Stimulated activated naive CD8-positive, alpha-beta T cell treated with anti-CD3 and anti-CD28 coated beads, Interleukin-15, amount 100 ng/mL, for 72 hours (primary cell): ENCODE measurements around the gene ZNF746.
"Not testable (repeated sequence)": the region's sequence is repeated elsewhere in the genome, so short reads cannot be mapped to it uniquely, and the experiment has no call there.

Experiments
- ATAC-seq: fragments of 150-1000 bp; cut with Tn5 transposase; 2 replicates; pipeline ENCODE4 v1.10.0; 2021; ENCODE audit warnings: mild to moderate bottlenecking, moderate library complexity
- DNase-seq, 2 donors: peaks; one replicate each; pipeline ENCODE4 v3.0.0; 2021 to 2022
- H3K27ac Mint-ChIP-seq, 2 donors: one replicate each; pipeline ENCODE4 v1.8.0; 2022; ENCODE audit warnings: mild to moderate bottlenecking in 2 of 2, mixed read lengths in 2 of 2, moderate library complexity in 2 of 2
- H3K27me3 Mint-ChIP-seq: one replicate; pipeline ENCODE4 v1.8.0; 2022; ENCODE audit warnings: mixed read lengths
- H3K4me1 Mint-ChIP-seq: one replicate; pipeline ENCODE4 v1.8.0; 2022; ENCODE audit warnings: mild to moderate bottlenecking, mixed read lengths
- H3K4me3 Mint-ChIP-seq, 2 donors: one replicate each; pipeline ENCODE4 v1.8.0; 2022; ENCODE audit warnings: mild to moderate bottlenecking in 2 of 2, mixed read lengths in 2 of 2, moderate library complexity in 1 of 2
- H3K9me3 Mint-ChIP-seq, 2 donors: one replicate each; pipeline ENCODE4 v1.8.0; 2022; ENCODE audit warnings: mixed read lengths in 2 of 2

The ZNF746 gene

DNA sequence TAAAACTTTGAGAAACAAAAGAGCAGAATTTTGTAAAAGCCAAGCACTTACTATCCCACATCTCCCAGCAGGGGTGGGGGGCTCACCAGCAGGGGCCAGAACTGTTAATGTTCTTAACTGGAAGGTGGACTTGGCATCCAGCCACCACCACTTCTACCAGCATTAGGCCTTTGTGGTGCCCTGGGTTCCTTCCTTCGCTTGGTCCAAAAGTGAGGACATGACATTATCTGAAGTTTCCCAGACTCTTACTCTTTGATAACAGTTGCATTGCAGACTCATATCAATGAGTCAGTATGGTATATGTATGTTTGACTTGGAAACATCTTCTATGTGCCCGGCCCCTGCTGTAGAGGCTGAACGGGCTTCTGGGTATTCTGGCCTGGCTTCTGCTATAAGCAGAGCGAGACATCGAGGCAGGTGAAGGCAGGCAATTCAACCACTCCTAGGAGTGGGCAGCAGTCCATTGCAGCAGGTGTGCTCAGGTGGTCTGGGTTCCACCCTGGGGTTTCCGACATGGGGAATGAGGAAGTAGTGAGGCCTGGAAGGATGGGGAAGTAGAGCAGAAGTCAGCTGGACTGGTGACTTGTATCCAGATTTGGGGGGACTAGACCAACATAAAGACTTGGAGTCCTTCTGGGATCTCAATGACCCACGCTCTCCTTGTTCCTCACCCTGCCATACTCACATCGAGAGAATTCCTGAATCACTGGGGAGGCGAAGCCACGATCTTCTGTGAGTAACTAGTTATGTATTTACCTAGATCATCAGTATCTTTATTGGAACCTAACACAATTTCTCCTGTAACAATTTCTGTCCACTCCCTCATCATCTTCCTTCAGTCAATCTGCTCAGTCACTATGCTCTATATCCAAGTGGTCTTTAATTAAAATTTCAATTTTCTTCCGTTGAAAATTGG, 40.8 kb downstream of the ZNF746 start:
- H3K4me1 Mint-ChIP-seq: peaks cover 21% of the 10 kb centered on the region
- DNase-seq (no peak), ATAC-seq (no peak)
- H3K9me3 Mint-ChIP-seq: no peaks in the 10 kb centered on the region
- no peak overlapping the region for H3K4me3 Mint-ChIP-seq
- H3K27me3 Mint-ChIP-seq: no peaks in the 10 kb centered on the region
- no peak overlapping the region for H3K27ac Mint-ChIP-seq

DNA sequence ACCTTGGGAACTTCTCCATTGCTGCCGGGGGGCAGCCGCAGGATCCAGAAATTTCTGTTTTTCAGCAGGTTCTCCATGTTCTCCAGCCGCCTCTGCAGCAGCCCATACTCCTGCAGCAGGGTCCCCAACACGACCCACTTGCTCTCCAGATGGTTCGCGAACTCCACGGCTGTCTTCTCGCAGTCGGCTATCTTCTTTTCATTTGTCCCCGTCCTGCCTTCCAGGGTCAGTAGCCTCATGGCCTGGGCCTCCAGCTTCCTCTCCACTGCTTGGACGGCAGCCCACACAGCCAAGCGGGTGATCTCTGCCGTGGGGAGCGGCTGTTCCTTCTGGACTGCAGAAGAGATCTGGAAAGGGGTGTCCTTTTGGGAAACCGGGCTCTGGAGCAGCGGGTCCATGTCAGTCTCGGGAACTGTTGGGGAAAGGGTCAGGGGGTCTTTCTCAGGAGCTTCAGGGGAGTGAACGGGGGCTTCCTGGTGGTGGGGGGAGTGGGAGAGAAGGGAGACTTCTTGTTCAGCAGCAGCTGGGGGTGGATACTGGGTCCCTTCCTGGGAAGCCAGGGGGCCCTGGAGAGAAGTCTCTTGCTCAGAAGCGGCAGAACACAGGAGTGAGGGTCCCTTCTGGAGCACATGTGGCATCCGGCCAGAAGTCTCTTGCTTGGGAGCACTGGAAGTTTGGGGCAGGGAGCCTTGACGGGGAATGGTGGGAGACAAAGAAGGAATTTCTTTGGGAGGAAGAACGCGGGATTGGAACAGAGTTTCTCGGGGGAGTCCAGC, 42.2 kb downstream of the ZNF746 start:
- DNase-seq (no peak), ATAC-seq (no peak)
- Mint-ChIP-seq H3K4me1 (peaks cover 13% of the 10 kb centered on the region), H3K27ac (no peak overlapping the region), H3K9me3 (no peaks in the 10 kb centered on the region), H3K4me3 (no peak overlapping the region), H3K27me3 (no peaks in the 10 kb centered on the region)

DNA sequence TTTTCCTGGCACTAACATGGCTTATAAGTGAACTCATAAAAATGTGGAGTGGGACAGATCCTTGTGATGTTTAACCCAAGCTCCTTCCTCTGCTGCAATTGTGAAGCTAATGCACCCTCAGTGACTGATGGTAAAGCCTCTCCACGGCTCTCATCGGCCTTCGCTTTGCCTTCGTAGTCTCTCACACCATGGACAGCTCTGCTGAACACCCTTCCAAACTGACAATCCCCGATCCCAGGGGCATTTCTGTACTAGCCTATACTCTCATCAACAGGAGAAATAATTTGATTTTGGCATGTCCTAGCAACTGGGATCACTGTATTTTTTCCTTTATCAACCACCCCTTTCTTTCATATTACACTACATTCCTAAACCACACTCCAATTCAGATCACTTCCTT, 42.9 kb downstream of the ZNF746 start:
- H3K4me3 Mint-ChIP-seq: no peak overlapping the region
- no peak overlapping the region for H3K27ac Mint-ChIP-seq
- DNase-seq (no peak), ATAC-seq (no peak)
- no peaks in the 10 kb centered on the region for H3K27me3 Mint-ChIP-seq
- no peaks in the 10 kb centered on the region for H3K9me3 Mint-ChIP-seq
- peaks cover 13% of the 10 kb centered on the region for H3K4me1 Mint-ChIP-seq

DNA sequence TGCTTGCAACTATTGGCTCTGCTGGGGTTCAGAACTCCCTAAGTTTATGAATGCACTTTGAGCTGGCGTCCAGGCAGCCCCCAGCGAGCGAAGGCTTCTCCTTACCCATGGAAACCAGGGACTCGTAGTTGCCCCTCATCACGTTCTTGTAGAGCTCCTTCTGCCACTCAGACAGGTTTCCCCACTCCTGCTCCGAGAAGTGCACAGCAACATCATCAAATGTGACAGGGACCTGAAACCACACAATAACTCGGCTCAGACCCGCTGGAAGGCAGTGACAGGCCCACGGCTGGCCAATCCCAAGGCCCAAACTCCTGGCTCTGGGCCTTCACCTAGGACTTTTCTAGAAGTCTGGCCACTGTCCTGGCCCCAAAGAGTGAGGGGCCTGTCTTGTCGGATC, 43.6 kb downstream of the ZNF746 start:
- no peaks in the 10 kb centered on the region for H3K27me3 Mint-ChIP-seq
- H3K27ac Mint-ChIP-seq: no peak overlapping the region
- DNase-seq (no peak), ATAC-seq (no peak)
- H3K4me1 Mint-ChIP-seq: peaks cover 11% of the 10 kb centered on the region
- no peak overlapping the region for H3K4me3 Mint-ChIP-seq
- no peaks in the 10 kb centered on the region for H3K9me3 Mint-ChIP-seq

DNA sequence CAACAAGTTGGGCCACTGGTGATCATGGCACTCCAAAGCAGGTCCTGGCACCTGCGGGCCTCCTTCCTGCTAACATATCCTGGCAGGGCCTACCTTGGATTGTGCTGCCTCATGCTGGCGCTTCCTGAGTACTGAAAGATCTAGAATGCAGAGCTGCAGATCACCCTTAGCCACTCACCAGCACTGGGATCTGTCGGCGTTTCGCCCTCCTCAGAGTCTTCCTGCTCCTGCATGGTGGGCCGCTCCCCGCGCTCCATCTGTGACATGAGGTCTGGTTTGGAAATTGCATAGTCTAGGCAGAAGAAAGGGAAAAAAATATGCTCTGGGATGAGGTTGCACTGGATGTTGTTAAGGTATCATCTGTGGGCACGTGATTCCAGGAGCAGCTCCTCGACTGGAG, 46.8 kb downstream of the ZNF746 start:
- Mint-ChIP-seq H3K4me3 (no peak overlapping the region), H3K9me3 (no peaks in the 10 kb centered on the region), H3K27me3 (no peaks in the 10 kb centered on the region), H3K4me1 (peaks cover 8% of the 10 kb centered on the region), H3K27ac (no peak overlapping the region)
- no peak for ATAC-seq
- DNase-seq: no peak

DNA sequence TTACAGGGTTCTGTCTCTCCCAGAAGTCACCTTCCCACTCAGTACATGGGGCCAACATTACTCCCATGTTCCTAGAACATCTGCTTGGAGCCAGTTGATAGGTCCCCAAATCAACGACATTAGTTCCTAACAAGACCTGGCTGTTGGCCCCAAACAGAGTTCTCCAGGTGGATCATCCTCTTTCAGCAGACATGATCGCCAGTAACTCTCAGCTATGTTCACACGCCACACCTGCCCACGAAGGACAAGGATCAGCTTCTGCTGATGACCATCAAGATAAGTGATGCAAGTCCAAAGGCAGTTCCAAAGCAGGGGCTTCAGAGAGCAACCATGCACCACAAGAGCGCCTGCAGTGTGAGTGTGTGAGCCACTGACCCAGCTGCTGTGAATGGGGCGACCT, 47.7 kb downstream of the ZNF746 start:
- no peaks in the 10 kb centered on the region for H3K9me3 Mint-ChIP-seq
- ATAC-seq (no peak), DNase-seq (no peak)
- H3K4me1 Mint-ChIP-seq: peaks cover 8% of the 10 kb centered on the region
- no peak overlapping the region for H3K4me3 Mint-ChIP-seq
- H3K27ac Mint-ChIP-seq: no peak overlapping the region
- no peaks in the 10 kb centered on the region for H3K27me3 Mint-ChIP-seq

DNA sequence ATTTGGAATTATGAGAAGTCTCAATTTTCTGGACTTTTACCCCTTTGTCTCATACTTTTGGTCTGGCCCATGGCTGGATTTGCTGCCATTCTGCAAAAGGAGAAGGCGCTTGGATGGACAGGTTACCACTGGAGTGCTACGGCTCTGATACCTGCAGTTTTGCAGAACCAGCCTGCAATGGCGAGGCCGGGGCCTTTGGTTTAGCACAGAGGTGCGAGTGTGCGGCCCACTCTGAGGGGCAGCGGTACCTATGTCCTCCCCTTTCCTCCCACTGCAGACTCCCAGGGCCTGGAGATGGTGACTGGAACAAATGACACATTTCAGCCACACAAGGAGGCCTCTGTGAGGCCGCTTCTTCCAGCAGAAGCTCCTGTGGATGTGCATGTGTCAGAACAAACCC, 48.6 kb downstream of the ZNF746 start:
- Mint-ChIP-seq H3K4me1 (peaks cover 8% of the 10 kb centered on the region), H3K9me3 (no peaks in the 10 kb centered on the region), H3K27me3 (no peaks in the 10 kb centered on the region), H3K27ac (no peak overlapping the region), H3K4me3 (no peak overlapping the region)
- DNase-seq (no peak), ATAC-seq (no peak)

DNA sequence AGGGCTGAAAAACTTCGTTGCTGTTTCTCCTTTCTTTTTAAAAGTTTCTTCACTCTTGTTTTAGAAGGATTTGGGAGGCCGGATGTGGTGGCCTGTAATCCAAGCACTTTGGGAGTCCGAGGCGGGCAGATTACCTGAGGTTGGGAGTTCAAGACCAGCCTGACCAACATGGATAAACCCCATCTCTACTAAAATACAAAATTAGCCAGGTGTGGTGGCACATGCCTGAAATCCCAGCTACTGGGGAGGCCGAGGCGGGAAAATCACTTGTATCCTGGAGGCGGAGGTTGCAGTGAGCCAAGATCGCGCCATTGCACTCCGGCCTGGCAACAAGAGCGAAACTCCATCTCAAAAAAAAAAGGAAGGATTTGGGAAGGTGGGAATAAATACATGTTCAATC, 51.6 kb downstream of the ZNF746 start:
- H3K9me3 Mint-ChIP-seq, DNase-seq, H3K4me3 Mint-ChIP-seq, H3K4me1 Mint-ChIP-seq, H3K27ac Mint-ChIP-seq, ATAC-seq, H3K27me3 Mint-ChIP-seq: not testable (repeated sequence)

DNA sequence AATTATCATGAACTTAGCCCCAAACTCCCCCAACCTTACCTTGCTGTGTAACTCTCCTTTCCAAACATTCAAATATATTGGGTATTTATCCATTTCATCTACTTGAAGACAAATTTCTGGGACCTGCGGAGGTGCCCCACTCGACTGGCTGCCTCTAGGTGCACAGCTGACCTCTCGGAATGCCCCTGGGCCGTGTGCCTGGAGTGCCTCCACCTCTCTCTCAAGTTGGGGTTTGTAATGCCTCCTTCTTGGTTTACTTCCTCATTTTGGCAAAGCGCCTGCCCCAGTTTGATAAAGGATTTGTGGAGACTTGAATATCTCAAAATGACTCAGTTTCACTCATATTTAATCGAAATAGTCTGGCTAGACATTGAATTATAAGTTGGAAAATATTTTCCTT, 53.3 kb downstream of the ZNF746 start:
- Mint-ChIP-seq H3K27me3 (no peaks in the 10 kb centered on the region), H3K9me3 (no peaks in the 10 kb centered on the region), H3K4me1 (peaks cover 22% of the 10 kb centered on the region), H3K27ac (no peak overlapping the region), H3K4me3 (no peak overlapping the region)
- DNase-seq (no peak), ATAC-seq (no peak)

DNA sequence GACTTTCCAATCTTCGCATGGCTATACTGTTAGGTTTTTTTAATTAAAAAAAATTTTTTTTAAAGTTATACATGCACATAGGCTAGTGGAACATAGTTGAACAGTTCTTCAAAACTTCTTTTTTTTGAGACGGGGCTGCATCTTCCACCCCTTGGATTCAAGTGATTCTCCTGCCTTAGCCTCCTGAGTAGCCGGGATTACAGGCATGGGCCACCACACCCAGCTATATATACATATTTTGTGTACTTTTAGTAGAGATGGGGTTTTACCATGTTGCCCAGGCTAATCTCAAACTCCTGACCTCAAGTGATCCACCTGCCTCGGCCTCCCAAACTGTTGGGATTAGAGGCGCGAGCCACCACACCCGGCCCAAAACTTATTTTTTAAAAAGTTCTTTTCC, 54.1 kb downstream of the ZNF746 start:
- Mint-ChIP-seq H3K27me3 (no peaks in the 10 kb centered on the region), H3K4me1 (peaks cover 22% of the 10 kb centered on the region), H3K27ac (no peak overlapping the region), H3K4me3 (no peak overlapping the region), H3K9me3 (no peaks in the 10 kb centered on the region)
- ATAC-seq (no peak), DNase-seq (no peak)

DNA sequence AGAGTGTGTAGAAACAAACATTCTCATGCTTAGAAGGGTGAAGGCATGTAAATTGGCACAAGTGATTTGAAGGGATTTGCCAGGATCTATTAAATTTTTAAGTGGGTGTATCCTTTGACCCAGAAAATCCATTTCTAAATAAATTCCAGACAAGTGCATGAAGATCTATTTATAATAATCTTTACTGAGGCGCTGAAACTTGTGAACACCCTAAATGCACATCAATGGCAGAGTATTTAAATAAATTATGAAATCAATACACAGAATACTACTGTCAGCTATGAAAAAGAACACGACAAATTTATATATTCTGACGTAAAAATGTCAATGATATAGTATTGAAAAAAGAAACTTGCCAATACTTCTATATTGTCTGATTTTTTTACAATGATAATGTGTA, 54.7 kb downstream of the ZNF746 start:
- no peak overlapping the region for H3K27ac Mint-ChIP-seq
- no peaks in the 10 kb centered on the region for H3K27me3 Mint-ChIP-seq
- no peak overlapping the region for H3K4me3 Mint-ChIP-seq
- H3K4me1 Mint-ChIP-seq: peaks cover 22% of the 10 kb centered on the region
- no peaks in the 10 kb centered on the region for H3K9me3 Mint-ChIP-seq
- DNase-seq: no peak
- ATAC-seq: no peak

DNA sequence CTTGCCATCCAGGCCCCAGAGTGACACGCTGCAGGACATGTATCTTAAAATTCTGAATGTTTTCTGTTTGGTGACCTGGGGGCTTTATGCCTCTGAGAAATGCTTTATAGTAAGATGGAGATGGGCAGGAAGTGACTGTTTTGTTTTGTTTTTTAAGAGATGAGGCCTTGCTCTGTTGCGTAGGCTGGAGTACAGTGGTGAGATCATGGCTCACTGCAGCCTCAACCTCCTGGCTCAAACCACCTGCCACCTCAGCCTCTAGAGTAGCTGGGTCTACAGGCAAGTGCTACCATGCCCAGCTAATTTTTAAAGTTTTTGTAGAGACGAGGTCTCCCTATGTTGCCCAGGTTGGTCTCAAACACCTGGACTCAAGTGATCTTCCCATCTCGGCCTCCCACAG, 57.4 kb downstream of the ZNF746 start:
- Mint-ChIP-seq H3K4me1 (peaks cover 13% of the 10 kb centered on the region), H3K4me3 (no peak overlapping the region), H3K27ac (peak overlapping the region; percentile 23 to 43), H3K9me3 (no peaks in the 10 kb centered on the region), H3K27me3 (no peaks in the 10 kb centered on the region)
- DNase-seq (no peak), ATAC-seq (peak; percentile 74)

DNA sequence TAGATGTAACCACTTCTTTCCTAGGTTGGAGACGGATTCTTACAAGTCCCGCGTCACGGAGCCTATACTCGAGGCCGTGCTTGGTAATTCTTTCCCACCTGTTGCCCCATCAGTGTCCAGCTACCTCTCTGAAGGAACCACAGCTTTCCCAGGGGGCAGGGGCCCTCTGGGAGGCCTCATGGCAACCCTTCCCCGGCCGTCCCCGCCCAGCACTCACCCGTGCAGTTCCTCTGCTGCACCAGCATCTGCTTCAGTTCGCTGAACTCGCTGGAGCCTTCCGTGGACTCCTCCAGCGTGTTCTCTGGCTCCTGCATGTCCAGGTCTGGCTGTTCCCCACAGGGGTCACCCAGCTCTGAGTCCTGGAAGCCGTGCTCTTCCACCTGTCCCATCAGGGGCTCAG, 61.3 kb downstream of the ZNF746 start:
- no peak for DNase-seq
- H3K27ac Mint-ChIP-seq: peak overlapping the region in 1 of 2 donors; percentile 71
- no peaks in the 10 kb centered on the region for H3K27me3 Mint-ChIP-seq
- no peak overlapping the region for H3K4me3 Mint-ChIP-seq
- no peak for ATAC-seq
- peaks cover 13% of the 10 kb centered on the region for H3K4me1 Mint-ChIP-seq
- no peaks in the 10 kb centered on the region for H3K9me3 Mint-ChIP-seq

DNA sequence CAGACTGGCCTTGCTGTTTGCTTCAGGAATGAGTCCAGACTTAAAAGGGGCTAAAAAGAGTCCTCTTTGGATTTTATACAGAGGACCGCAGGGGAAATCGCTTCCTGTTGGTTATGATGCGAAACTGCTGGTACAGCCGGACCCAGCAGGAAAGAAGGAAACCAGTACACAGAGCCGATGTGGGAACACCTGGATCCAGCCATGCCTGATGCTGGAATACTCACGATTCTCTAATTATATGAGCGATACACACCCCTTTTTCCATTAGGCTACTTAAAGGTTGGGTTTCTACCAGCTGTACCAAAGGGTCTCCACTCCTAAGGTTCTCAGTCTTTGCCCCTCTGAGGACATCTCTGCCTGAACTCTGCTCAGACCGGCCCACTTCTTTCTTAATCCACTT, 64.5 kb downstream of the ZNF746 start:
- Mint-ChIP-seq H3K27me3 (no peaks in the 10 kb centered on the region), H3K4me3 (no peak overlapping the region), H3K9me3 (no peaks in the 10 kb centered on the region), H3K27ac (peak overlapping the region in 1 of 2 donors; percentile 23), H3K4me1 (peaks cover 14% of the 10 kb centered on the region)
- no peak for ATAC-seq
- DNase-seq: no peak

DNA sequence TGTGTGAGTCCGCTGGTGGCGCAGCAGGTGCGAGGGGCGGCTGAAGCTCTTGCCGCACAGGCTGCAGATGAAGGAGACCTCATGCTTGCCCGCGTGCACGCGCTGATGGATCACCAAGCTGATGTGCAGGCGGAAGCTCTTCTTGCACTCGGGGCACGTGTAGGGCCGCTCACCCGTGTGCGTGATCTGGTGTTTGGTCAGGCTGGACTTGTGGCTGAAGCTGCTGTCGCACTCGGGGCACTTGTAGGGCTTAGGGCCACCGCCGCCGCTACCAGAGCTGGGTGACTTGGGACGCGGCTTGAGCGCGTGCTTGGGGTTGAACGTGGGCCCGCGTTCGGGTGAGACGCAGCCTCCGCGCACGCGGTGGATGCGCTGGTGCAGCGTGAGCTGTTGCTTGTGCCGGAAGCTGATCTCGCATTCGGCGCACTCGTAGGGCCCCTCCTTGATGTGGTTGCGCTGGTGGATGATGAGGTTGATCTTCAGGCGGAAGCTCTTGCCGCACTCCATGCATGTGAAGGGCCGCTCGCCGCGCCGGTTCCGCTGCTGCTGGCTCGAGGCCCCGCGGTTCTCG, 65.4 kb downstream of the ZNF746 start:
- Mint-ChIP-seq H3K4me1 (peaks cover 14% of the 10 kb centered on the region), H3K27me3 (no peaks in the 10 kb centered on the region), H3K27ac (no peak overlapping the region), H3K4me3 (no peak overlapping the region), H3K9me3 (no peaks in the 10 kb centered on the region)
- ATAC-seq (peak; percentile 24), DNase-seq (no peak)

DNA sequence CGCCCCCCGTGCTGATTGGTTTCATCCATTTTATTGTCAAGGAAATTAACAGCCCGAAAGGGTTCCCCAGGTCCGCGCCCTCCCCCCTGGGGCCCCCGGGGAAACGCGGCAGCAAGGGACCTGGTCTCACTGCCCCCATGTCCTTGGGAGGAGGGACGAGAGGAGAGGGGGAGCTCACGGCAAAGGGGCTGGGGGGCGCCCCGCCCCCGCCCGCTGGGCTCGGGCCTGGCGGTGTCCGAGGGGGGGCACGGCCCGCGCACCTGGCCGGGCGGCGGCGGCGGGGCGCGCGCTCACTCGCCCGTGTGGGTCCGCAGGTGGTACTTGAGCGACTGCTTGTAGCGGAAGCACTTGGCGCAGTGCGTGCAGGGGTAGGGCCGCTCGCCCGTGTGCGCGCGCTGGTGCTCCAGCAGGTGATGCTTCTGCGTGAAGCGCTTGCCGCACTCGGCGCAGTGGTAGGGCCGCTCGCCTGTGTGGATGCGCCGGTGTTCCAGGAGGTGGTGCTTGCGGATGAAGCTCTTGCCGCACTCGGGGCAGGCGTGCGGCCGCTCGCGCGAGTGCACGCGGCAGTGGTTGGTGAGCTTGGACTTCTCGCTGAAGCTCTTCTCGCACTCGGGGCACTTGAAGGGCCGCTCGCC, 66.0 kb downstream of the ZNF746 start:
- no peaks in the 10 kb centered on the region for H3K27me3 Mint-ChIP-seq
- ATAC-seq (peak; percentile 76), DNase-seq (no peak)
- H3K4me3 Mint-ChIP-seq: no peak overlapping the region
- no peak overlapping the region for H3K27ac Mint-ChIP-seq
- peaks cover 14% of the 10 kb centered on the region for H3K4me1 Mint-ChIP-seq
- H3K9me3 Mint-ChIP-seq: no peaks in the 10 kb centered on the region
